ENCODE measurements around the gene GRIA4. TPM values are rescaled to one million over a fixed set of nuclear protein-coding genes. Genes with fewer than 3 reads are reported as not detected.

The GRIA4 gene
- total and polyA plus RNA-seq, 7 donors = 0.03 to 0.17 (median 0.06) TPM; not detected in 4

- Histone ChIP-seq H3K27me3 (ENCODE audit: insufficient read depth in 3 of 3, low read length in 2 of 3) (no peaks in the 10 kb centered on the region), H3K4me3 (no peak overlapping the region), H3K4me1 (no peaks in the 10 kb centered on the region), H3K36me3 (ENCODE audit: insufficient read depth in 1 of 2, low read depth in 1 of 2) (no peaks in the 10 kb centered on the region), H3K9me3 (no peaks in the 10 kb centered on the region), H3K27ac (no peak overlapping the region)
- WGBS, 3 donors = 42 to 56% (median 50%) methylated on average over 8 of the region's 8 CpGs
- DNase-seq (no peak), ATAC-seq (no peak)
- TF ChIP-seq CTCF (IDR thresholded peaks at IDR 0.05) = no peak
- intact Hi-C loops (cut with DNase I) = no loop called here
These were observed 211.9 kb downstream of the GRIA4 start for GRCh38 chr11:105821781-105822180.

GRCh38 chr11:105823495-105824033 is 213.7 kb downstream of the GRIA4 start:
- Histone ChIP-seq H3K27me3 (ENCODE audit: insufficient read depth in 3 of 3, low read length in 2 of 3) (no peaks in the 10 kb centered on the region), H3K27ac (no peak overlapping the region), H3K36me3 (ENCODE audit: insufficient read depth in 1 of 2, low read depth in 1 of 2) (no peaks in the 10 kb centered on the region), H3K4me3 (no peak overlapping the region), H3K9me3 (no peaks in the 10 kb centered on the region), H3K4me1 (no peaks in the 10 kb centered on the region)
- no peak for DNase-seq
- intact Hi-C loops (cut with DNase I) = no loop called here
- no peak for TF ChIP-seq CTCF (IDR thresholded peaks at IDR 0.05)
- ATAC-seq = no peak
- WGBS, 3 donors = 69 to 85% (median 76%) methylated on average over 2 of the region's 2 CpGs

GRCh38 chr11:105824457-105825013 is 214.7 kb downstream of the GRIA4 start:
- H3K4me1 ChIP-seq = no peaks in the 10 kb centered on the region
- H3K27ac ChIP-seq = no peak overlapping the region
- no peak overlapping the region for H3K4me3 ChIP-seq
- no peak for DNase-seq
- H3K27me3 ChIP-seq (ENCODE audit: insufficient read depth in 3 of 3, low read length in 2 of 3) = no peaks in the 10 kb centered on the region
- intact Hi-C loops (cut with DNase I) = no loop called here
- H3K36me3 ChIP-seq (ENCODE audit: insufficient read depth in 1 of 2, low read depth in 1 of 2) = no peaks in the 10 kb centered on the region
- no peaks in the 10 kb centered on the region for H3K9me3 ChIP-seq
- no peak for ATAC-seq
- 82 to 86% (median 83%) methylated on average over 10 of the region's 10 CpGs for WGBS, 3 donors
- no peak for TF ChIP-seq CTCF (IDR thresholded peaks at IDR 0.05)

DNA sequence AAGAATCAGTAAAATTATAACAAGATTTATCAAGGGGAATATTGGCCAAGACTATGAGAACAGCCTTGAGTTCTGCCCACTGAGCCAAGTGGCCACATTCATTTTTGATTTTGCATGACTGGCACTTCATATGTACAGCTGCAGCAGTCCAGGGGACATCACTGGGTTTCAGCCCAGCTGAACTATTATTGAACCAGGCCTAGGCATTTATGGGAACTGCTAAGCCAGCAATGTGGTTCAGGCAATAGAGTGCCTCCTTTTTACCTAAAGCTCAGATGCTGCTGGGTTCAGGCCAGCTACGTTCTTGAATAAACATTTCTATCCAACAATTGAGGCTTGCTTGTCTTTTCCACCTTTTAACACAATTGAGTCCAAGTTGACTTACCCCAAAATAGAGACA is 215.3 kb downstream of the GRIA4 start:
- DNase-seq (no peak), ATAC-seq (no peak)
- H3K36me3 ChIP-seq (ENCODE audit: insufficient read depth in 1 of 2, low read depth in 1 of 2) = no peaks in the 10 kb centered on the region
- intact Hi-C loops (cut with DNase I) = no loop called here
- H3K9me3 ChIP-seq = no peaks in the 10 kb centered on the region
- H3K27me3 ChIP-seq (ENCODE audit: insufficient read depth in 3 of 3, low read length in 2 of 3) = no peaks in the 10 kb centered on the region
- H3K27ac ChIP-seq = no peak overlapping the region
- H3K4me3 ChIP-seq = no peak overlapping the region
- no peaks in the 10 kb centered on the region for H3K4me1 ChIP-seq
- no peak for TF ChIP-seq CTCF (IDR thresholded peaks at IDR 0.05)
- WGBS, 3 donors = 88 to 96% (median 92%) methylated on average over 1 of the region's 1 CpG

GRCh38 chr11:105827906-105828305 is 218.0 kb downstream of the GRIA4 start:
- Histone ChIP-seq H3K27ac (no peak overlapping the region), H3K36me3 (ENCODE audit: insufficient read depth in 1 of 2, low read depth in 1 of 2) (no peaks in the 10 kb centered on the region), H3K4me3 (no peak overlapping the region), H3K9me3 (no peaks in the 10 kb centered on the region), H3K4me1 (no peaks in the 10 kb centered on the region), H3K27me3 (ENCODE audit: insufficient read depth in 3 of 3, low read length in 2 of 3) (no peaks in the 10 kb centered on the region)
- ATAC-seq (no peak), DNase-seq (no peak)
- WGBS, 3 donors = 23 to 50% (median 50%) methylated on average over 1 of the region's 1 CpG
- no peak for TF ChIP-seq CTCF (IDR thresholded peaks at IDR 0.05)
- intact Hi-C loops (cut with DNase I) = no loop called here

Measured in psoas muscle (tissue), 8 donors.